K562 (cell line): Measurements from ENCODE around the gene PALM3.

Experiments used
- BHLHE40 ChIP-seq: IDR thresholded peaks from 2 replicates; pipeline ENCODE4 v1.6.1; 2011; ENCODE audit warnings: low read length, improper control_type of control experiment
- CBFB ChIP-seq: sonication (generic); formaldehyde crosslinking; IDR thresholded peaks from 2 replicates; pipeline ENCODE4 v1.4.0; 2020; ENCODE audit warnings: mild to moderate bottlenecking, missing genetic modification reagents
- GATA2 ChIP-seq: sonication (generic); formaldehyde crosslinking; IDR thresholded peaks from 2 replicates; pipeline ENCODE4 v1.4.0; 2020; ENCODE audit warnings: mild to moderate bottlenecking, missing genetic modification reagents
- MAFK ChIP-seq: IDR thresholded peaks from 2 replicates; pipeline ENCODE4 v1.6.1; 2011; ENCODE audit warnings: low read length, improper control_type of control experiment
- RAD21 ChIP-seq, 2 experiments: fragments of 250-450 bp in 1 of 2; fragments of 450-650 bp in 1 of 2; sonication (Bioruptor Pico) in 1 of 2; formaldehyde crosslinking in 1 of 2; IDR thresholded peaks in 1 of 2; conservative IDR thresholded peaks in 1 of 2; 2 replicates each; pipeline versions ENCODE4 v1.4.0 to v1.8.0; 2020 to 2022; ENCODE audit warnings: mild to moderate bottlenecking in 2 of 2, moderate library complexity in 1 of 2
- TEAD4 ChIP-seq, 2 experiments: sonication (generic) in 1 of 2; formaldehyde crosslinking in 1 of 2; IDR thresholded peaks; 2 replicates each; pipeline versions ENCODE4 v1.6.1 to v1.8.0; 2012 to 2022; ENCODE audit warnings: borderline replicate concordance in 1 of 2, inconsistent platforms in 1 of 2, low read length in 1 of 2, mild to moderate bottlenecking in 1 of 2, missing genetic modification reagents in 1 of 2
- ZNF212 ChIP-seq: fragments of 450-650 bp; formaldehyde crosslinking; IDR thresholded peaks from 2 replicates; pipeline ENCODE4 v1.4.0; 2020; ENCODE audit warnings: mild to moderate bottlenecking
- TF ChIP-seq, protein P1 (sequence below), 3 experiments: IDR thresholded peaks in 2 of 3; conservative IDR thresholded peaks in 1 of 3; 2 replicates each; pipeline ENCODE4 v1.5.1; 2011 to 2012; ENCODE audit warnings: low read length in 3 of 3, mild to moderate bottlenecking in 3 of 3, control low read depth in 2 of 3, improper control_type of control experiment in 1 of 3, inconsistent platforms in 1 of 3, low read depth in 1 of 3, mixed read lengths in 1 of 3, moderate library complexity in 1 of 3; ENCODE audit not compliant: insufficient read depth in 2 of 3

DNA sequence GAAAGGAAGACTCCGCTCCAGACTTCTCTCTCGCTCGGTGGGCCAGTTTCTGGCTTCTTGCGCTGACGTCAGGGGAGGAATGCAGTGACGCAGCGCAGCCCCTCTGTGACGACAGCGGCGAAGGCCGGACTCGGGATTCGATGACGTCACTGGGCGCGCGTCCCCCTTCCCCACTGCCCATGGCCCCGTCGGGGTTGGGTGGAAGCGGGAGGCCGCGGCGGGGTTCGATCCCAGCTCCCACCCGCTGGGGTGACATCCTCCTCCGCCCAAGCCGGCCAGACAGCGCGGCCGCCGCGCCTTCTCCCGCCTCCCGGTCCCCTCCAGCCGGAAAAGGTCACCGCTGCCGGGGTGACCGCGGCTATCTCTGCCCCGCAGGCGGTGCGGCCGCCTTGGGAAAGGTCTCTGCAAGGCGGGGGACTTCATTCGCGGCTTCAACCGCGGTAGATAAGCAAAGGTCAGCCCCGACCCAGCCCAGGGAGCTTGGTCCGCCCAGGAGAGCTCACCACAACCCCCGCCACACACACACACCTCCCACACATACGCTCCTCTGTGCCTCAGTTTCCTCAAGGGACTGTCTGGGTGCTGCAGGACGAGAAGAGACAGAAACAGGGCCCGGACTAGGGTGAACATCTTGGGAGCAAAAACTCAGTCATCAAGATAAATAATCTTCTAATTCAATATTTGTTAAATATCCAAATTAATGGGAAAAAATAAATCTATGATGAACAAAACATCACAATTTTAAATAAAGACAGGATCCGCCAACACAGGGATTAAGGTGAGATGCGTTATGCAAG, 54.9 kb downstream of the PALM3 start:
- TF ChIP-seq, protein P1, sequence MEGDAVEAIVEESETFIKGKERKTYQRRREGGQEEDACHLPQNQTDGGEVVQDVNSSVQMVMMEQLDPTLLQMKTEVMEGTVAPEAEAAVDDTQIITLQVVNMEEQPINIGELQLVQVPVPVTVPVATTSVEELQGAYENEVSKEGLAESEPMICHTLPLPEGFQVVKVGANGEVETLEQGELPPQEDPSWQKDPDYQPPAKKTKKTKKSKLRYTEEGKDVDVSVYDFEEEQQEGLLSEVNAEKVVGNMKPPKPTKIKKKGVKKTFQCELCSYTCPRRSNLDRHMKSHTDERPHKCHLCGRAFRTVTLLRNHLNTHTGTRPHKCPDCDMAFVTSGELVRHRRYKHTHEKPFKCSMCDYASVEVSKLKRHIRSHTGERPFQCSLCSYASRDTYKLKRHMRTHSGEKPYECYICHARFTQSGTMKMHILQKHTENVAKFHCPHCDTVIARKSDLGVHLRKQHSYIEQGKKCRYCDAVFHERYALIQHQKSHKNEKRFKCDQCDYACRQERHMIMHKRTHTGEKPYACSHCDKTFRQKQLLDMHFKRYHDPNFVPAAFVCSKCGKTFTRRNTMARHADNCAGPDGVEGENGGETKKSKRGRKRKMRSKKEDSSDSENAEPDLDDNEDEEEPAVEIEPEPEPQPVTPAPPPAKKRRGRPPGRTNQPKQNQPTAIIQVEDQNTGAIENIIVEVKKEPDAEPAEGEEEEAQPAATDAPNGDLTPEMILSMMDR (IDR thresholded peaks at IDR 0.05 in 2 of 3, conservative IDR thresholded peaks at IDR 0.05 in 1 of 3; ENCODE audit: insufficient read depth in 2 of 3, low read depth in 1 of 3, low read length in 3 of 3), result 0 out of 6 replicates have a peak, but pooled peaks of 1 of the 3 experiments have one; percentile 4
- TF ChIP-seq BHLHE40 (peak; percentile 68), MAFK (no peak), RAD21 (CRISPR knock-in tag; conservative IDR thresholded peaks at IDR 0.05 in 1 of 2, IDR thresholded peaks at IDR 0.05 in 1 of 2) (peak in 1 of 2 experiments; percentile 48; a peak in 2 of 4 replicates), ZNF212 (no peak), TEAD4 (IDR thresholded peaks at IDR 0.05; ENCODE audit: low read length) (peak; percentile 96), TEAD4 (CRISPR knock-in tag; IDR thresholded peaks at IDR 0.05; ENCODE audit: borderline replicate concordance) (no peak), GATA2 (CRISPR knock-in tag) (peak; percentile 99), CBFB (peak; percentile 100)
